ENCODE results near the gene NTSR1. TPM values are rescaled to one million over a fixed set of nuclear protein-coding genes. Genes with fewer than 3 reads are reported as not detected.

Gene NTSR1
- total RNA-seq, 4 donors from 2014 or later = 0.67 TPM; not detected in 3

GRCh38 chr20:62675156-62675876 lies 33.3 kb upstream of the NTSR1 start:
- no peak for TF ChIP-seq POLR2A (IDR thresholded peaks at IDR 0.05)
- TF ChIP-seq CTCF (IDR thresholded peaks at IDR 0.05) = no peak

DNA sequence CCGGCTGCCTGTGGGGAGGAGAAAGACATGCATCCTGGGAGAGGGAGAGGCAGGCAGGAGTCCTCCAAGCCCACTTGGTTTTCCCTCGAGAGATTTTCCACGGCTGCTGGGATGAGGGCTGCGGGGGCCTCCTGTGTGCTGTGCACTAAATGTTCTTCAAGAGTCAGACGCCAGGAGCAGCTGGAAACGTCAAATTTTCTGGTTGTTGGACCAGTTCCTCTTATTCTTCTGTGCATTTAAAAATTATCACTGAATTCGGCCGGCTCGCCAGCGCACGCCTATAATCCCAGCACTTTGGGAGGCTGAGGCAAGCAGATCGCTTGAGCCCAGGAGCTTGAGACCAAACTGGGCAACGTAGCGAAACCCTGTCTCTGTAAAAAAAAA lies 32.8 kb upstream of the NTSR1 start:
- no peaks in the 10 kb centered on the region for H3K4me1 ChIP-seq
- no peak overlapping the region for H3K4me3 ChIP-seq (replicated peaks in 1 of 3)
- H3K27me3 ChIP-seq = no peaks in the 10 kb centered on the region
- no peaks in the 10 kb centered on the region for H3K9me3 ChIP-seq
- H3K27ac ChIP-seq = no peak overlapping the region
- H3K36me3 ChIP-seq = no peaks in the 10 kb centered on the region
- DNase-seq = no peak
- TF ChIP-seq POLR2A (IDR thresholded peaks at IDR 0.05) = no peak
- no peak for TF ChIP-seq CTCF (IDR thresholded peaks at IDR 0.05)
- intact Hi-C loops (cut with DNase I) = no loop called here
- 71 to 79% methylated on average over 13 to 14 of the region's 14 CpGs for WGBS, 2 donors

More at GRCh38 chr20:62675156-62675876, 33.3 kb upstream of the NTSR1 start:
- no peak overlapping the region for H3K27ac ChIP-seq
- no peaks in the 10 kb centered on the region for H3K4me1 ChIP-seq
- H3K27me3 ChIP-seq = no peaks in the 10 kb centered on the region
- no peaks in the 10 kb centered on the region for H3K9me3 ChIP-seq
- no peak for DNase-seq
- intact Hi-C loops (cut with DNase I) = no loop called here
- H3K36me3 ChIP-seq = no peaks in the 10 kb centered on the region
- 80 to 83% methylated on average over 1 to 13 of the region's 25 CpGs for WGBS, 2 donors
- no peak overlapping the region for H3K4me3 ChIP-seq (replicated peaks in 1 of 3)

- Histone ChIP-seq H3K4me3 (replicated peaks in 1 of 3) (no peak overlapping the region), H3K27me3 (no peaks in the 10 kb centered on the region), H3K27ac (no peak overlapping the region), H3K9me3 (no peaks in the 10 kb centered on the region), H3K4me1 (no peaks in the 10 kb centered on the region), H3K36me3 (no peaks in the 10 kb centered on the region)
- TF ChIP-seq POLR2A (IDR thresholded peaks at IDR 0.05) (no peak), CTCF (IDR thresholded peaks at IDR 0.05) (no peak)
- 83 to 90% methylated on average over 9 of the region's 9 CpGs for WGBS, 2 donors
- intact Hi-C loops (cut with DNase I) = no loop called here
- DNase-seq = no peak
Observed at GRCh38 chr20:62676976-62677375, 31.7 kb upstream of the NTSR1 start.

- H3K36me3 ChIP-seq = no peaks in the 10 kb centered on the region
- DNase-seq = no peak
- no peak for TF ChIP-seq POLR2A (IDR thresholded peaks at IDR 0.05)
- TF ChIP-seq CTCF (IDR thresholded peaks at IDR 0.05) = no peak
- no peaks in the 10 kb centered on the region for H3K4me1 ChIP-seq
- 80 to 85% methylated on average over 7 to 10 of the region's 10 CpGs for WGBS, 2 donors
- H3K27ac ChIP-seq = no peak overlapping the region
- intact Hi-C loops (cut with DNase I) = no loop called here
- no peak overlapping the region for H3K4me3 ChIP-seq (replicated peaks in 1 of 3)
- no peaks in the 10 kb centered on the region for H3K9me3 ChIP-seq
- H3K27me3 ChIP-seq = no peaks in the 10 kb centered on the region
Observed at GRCh38 chr20:62677678-62678077, 31.0 kb upstream of the NTSR1 start.

- H3K4me1 ChIP-seq = no peaks in the 10 kb centered on the region
- H3K9me3 ChIP-seq = no peaks in the 10 kb centered on the region
- H3K27me3 ChIP-seq = no peaks in the 10 kb centered on the region
- no peak overlapping the region for H3K4me3 ChIP-seq (replicated peaks in 1 of 3)
- no peak overlapping the region for H3K27ac ChIP-seq
- no peak for TF ChIP-seq POLR2A (IDR thresholded peaks at IDR 0.05)
- TF ChIP-seq CTCF (IDR thresholded peaks at IDR 0.05) = no peak
- DNase-seq = no peak
- H3K36me3 ChIP-seq = no peaks in the 10 kb centered on the region
- 37 to 44% methylated on average over 9 of the region's 9 CpGs for WGBS, 2 donors
- intact Hi-C loops (cut with DNase I) = no loop called here
Observed at GRCh38 chr20:62678553-62678952, 30.1 kb upstream of the NTSR1 start.
